ENCODE data around the gene EPHA5.

The EPHA5 gene

GRCh38 chr4:65623506-65623905, 46.8 kb downstream of the EPHA5 start:
- DNase-seq, result no peak

GRCh38 chr4:65617416-65617815, 52.9 kb downstream of the EPHA5 start:
- DNase-seq, result no peak

GRCh38 chr4:65604515-65604914, 65.8 kb downstream of the EPHA5 start:
- no peak for DNase-seq

GRCh38 chr4:65600656-65601055, 69.6 kb downstream of the EPHA5 start:
- DNase-seq, result no peak

GRCh38 chr4:65599340-65599739, 70.9 kb downstream of the EPHA5 start:
- DNase-seq, result no peak

GRCh38 chr4:65597697-65598096, 72.6 kb downstream of the EPHA5 start:
- DNase-seq, result no peak

GRCh38 chr4:65592089-65592488, 78.2 kb downstream of the EPHA5 start:
- no peak for DNase-seq

- DNase-seq, result no peak
These were observed 80.4 kb downstream of the EPHA5 start for GRCh38 chr4:65589921-65590320.

GRCh38 chr4:65589331-65589730, 81.0 kb downstream of the EPHA5 start:
- DNase-seq, result no peak

GRCh38 chr4:65580551-65580950, 89.7 kb downstream of the EPHA5 start:
- no peak for DNase-seq

GRCh38 chr4:65566473-65566872, 103.8 kb downstream of the EPHA5 start:
- no peak for DNase-seq

- DNase-seq, result no peak
These were observed 109.1 kb downstream of the EPHA5 start for GRCh38 chr4:65561164-65561563.

- no peak for DNase-seq
These were observed 111.0 kb downstream of the EPHA5 start for GRCh38 chr4:65559270-65559669.

- no peak for DNase-seq
These were observed 118.2 kb downstream of the EPHA5 start for GRCh38 chr4:65552057-65552456.

GRCh38 chr4:65550500-65550899, 119.8 kb downstream of the EPHA5 start:
- no peak for DNase-seq

- DNase-seq, result no peak
These were observed 123.3 kb downstream of the EPHA5 start for GRCh38 chr4:65546882-65547416.

- no peak for DNase-seq
These were observed 131.7 kb downstream of the EPHA5 start for GRCh38 chr4:65538571-65538970.

GRCh38 chr4:65535113-65535512, 135.2 kb downstream of the EPHA5 start:
- DNase-seq, result no peak

GRCh38 chr4:65521666-65522065, 148.6 kb downstream of the EPHA5 start:
- no peak for DNase-seq

GRCh38 chr4:65515646-65516045, 154.6 kb downstream of the EPHA5 start:
- DNase-seq, result no peak

GRCh38 chr4:65510976-65511375, 159.3 kb downstream of the EPHA5 start:
- no peak for DNase-seq

GRCh38 chr4:65508168-65508567, 162.1 kb downstream of the EPHA5 start:
- DNase-seq, result no peak

GRCh38 chr4:65502131-65502701, 168.1 kb downstream of the EPHA5 start:
- no peak for DNase-seq

GRCh38 chr4:65498606-65499005, 171.7 kb downstream of the EPHA5 start:
- no peak for DNase-seq

GRCh38 chr4:65495439-65495838, 174.8 kb downstream of the EPHA5 start:
- no peak for DNase-seq
